ENCODE data around the gene PRUNE2. TPM values are rescaled to one million over a fixed set of nuclear protein-coding genes. Genes with fewer than 3 reads are reported as not detected.

PRUNE2 gene
- total and polyA plus RNA-seq, 9 donors = 2.5 to 45.8 (median 13.7) TPM

DNA sequence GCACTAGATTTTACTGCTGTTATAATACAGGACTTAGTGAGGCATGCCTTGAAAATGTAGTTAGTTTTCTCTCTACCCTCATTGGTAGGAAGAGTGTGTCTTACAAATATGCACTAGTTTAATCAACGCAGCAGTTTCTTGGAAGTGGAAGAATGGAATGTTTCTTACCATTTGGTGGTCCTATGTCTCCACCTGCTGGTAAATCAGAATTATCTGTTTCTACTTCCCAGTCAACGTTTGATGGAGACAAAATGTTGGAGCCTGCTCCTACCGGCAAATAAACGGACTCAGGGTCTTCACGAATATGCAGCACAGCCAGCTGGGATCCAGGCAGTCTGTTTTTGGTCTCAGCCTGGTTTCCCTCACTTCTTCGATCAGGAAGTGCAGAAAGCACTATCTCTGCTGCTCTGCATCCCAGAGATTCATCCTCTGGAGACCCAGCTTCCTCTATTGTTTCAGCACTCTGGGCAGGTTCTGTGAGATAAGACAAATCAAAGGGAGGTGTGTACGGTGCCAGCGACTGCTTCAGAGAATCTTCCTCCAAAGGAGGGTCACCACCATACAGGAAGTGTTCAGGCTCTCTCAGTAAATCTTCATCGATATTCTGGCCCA lies 201.2 kb downstream of the PRUNE2 start:
- no peaks in the 10 kb centered on the region for H3K4me1 ChIP-seq (ENCODE audit: insufficient read depth)
- no peaks in the 10 kb centered on the region for H3K36me3 ChIP-seq
- TF ChIP-seq EP300 (IDR thresholded peaks at IDR 0.05) (no peak), CTCF (IDR thresholded peaks at IDR 0.05) (peak in 2 of 3 donors; percentile 54 to 64)
- 8 to 13% (median 10%) methylated on average over 9 of the region's 9 CpGs for WGBS, 3 donors
- no peak overlapping the region for H3K4me3 ChIP-seq
- no peak for DNase-seq
- intact Hi-C loops (cut with DNase I) = loop anchor here in 3 of 4 donors (5.0 to 10.0 kb wide), 3 partner anchors 257 to 300 kb away; no protein-coding TSS in a partner anchor
- no peaks in the 10 kb centered on the region for H3K27me3 ChIP-seq
- no peak overlapping the region for H3K27ac ChIP-seq
- H3K9me3 ChIP-seq = no peaks in the 10 kb centered on the region

GRCh38 chr9:76703270-76703669 lies 202.6 kb downstream of the PRUNE2 start:
- Histone ChIP-seq H3K4me1 (ENCODE audit: insufficient read depth) (no peaks in the 10 kb centered on the region), H3K27ac (no peak overlapping the region), H3K27me3 (no peaks in the 10 kb centered on the region), H3K9me3 (no peaks in the 10 kb centered on the region), H3K4me3 (no peak overlapping the region), H3K36me3 (no peaks in the 10 kb centered on the region)
- TF ChIP-seq CTCF (IDR thresholded peaks at IDR 0.05) (no peak), POLR2A (IDR thresholded peaks at IDR 0.05) (no peak), EP300 (IDR thresholded peaks at IDR 0.05) (no peak)
- 42 to 60% (median 52%) methylated on average over 7 of the region's 7 CpGs for WGBS, 3 donors
- intact Hi-C loops (cut with DNase I) = loop anchor here in 3 of 4 donors (5.0 to 10.0 kb wide), 3 partner anchors 256 to 298 kb away; no protein-coding TSS in a partner anchor
- DNase-seq = no peak

DNA sequence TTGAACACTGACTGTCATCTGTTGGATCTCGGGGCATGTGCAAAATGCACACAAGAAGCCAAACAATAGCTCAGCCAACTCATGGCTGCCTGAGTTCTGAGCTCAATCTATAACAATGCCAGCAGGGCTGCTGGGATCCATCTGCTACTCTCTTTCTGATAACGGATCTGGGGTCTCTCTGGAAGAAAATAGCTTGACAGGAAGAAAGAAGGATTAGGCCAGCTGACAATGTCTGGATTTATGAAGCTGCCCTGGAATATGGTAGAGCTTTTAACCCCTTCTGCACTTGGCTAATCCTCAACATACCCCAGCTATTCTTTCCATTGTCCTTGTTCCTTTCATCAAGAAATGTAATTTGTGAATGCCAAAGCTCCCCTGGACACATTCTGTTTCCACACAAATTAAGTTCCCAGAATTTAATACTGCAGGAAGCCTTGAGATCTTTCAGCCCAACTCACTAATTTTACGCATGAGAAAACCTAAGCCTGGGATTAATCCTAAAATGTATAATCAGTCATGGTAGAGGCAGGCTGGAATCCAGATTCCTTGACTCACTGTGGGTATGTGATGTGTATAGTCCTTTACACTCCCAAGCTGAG lies 204.4 kb downstream of the PRUNE2 start:
- WGBS, 3 donors = 47 to 52% (median 49%) methylated on average over 3 of the region's 3 CpGs
- intact Hi-C loops (cut with DNase I) = loop anchor here in 3 of 4 donors (5.0 to 10.0 kb wide), 3 partner anchors 254 to 297 kb away; no protein-coding TSS in a partner anchor
- no peaks in the 10 kb centered on the region for H3K36me3 ChIP-seq
- DNase-seq = no peak
- H3K27me3 ChIP-seq = no peaks in the 10 kb centered on the region
- no peaks in the 10 kb centered on the region for H3K9me3 ChIP-seq
- no peak overlapping the region for H3K4me3 ChIP-seq
- H3K27ac ChIP-seq = no peak overlapping the region
- H3K4me1 ChIP-seq (ENCODE audit: insufficient read depth) = no peaks in the 10 kb centered on the region
- no peak for TF ChIP-seq EP300 (IDR thresholded peaks at IDR 0.05)
- no peak for TF ChIP-seq CTCF (IDR thresholded peaks at IDR 0.05)
- no peak for TF ChIP-seq POLR2A (IDR thresholded peaks at IDR 0.05)

DNA sequence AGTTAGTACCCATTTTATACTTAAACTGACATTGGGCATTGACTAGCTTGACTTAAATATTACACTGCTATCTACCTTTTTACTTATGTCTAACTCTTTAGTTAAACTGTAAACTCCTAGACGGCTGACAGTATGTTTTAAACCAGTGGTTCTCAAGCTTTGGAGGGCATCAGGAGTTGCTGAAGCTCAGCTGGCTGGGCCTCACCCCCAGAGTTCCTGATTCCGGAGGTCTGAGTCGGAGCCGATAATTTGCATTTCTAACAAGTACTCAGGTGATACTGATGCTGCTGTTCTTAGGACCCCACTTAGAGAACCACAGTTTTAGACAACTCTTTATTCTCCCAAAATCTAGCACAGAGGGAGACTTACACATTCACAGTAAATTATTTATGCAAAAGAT lies 205.0 kb downstream of the PRUNE2 start:
- TF ChIP-seq EP300 (IDR thresholded peaks at IDR 0.05) (no peak), CTCF (IDR thresholded peaks at IDR 0.05) (no peak), POLR2A (IDR thresholded peaks at IDR 0.05) (no peak)
- intact Hi-C loops (cut with DNase I) = loop anchor here in 3 of 4 donors (5.0 to 10.0 kb wide), 3 partner anchors 254 to 296 kb away; no protein-coding TSS in a partner anchor
- 85 to 96% (median 87%) methylated on average over 4 of the region's 4 CpGs for WGBS, 3 donors
- H3K4me3 ChIP-seq = no peak overlapping the region
- no peaks in the 10 kb centered on the region for H3K27me3 ChIP-seq
- no peaks in the 10 kb centered on the region for H3K4me1 ChIP-seq (ENCODE audit: insufficient read depth)
- no peaks in the 10 kb centered on the region for H3K9me3 ChIP-seq
- no peak for DNase-seq
- H3K36me3 ChIP-seq = no peaks in the 10 kb centered on the region
- H3K27ac ChIP-seq = no peak overlapping the region
